Measurements from ENCODE around the gene ATP13A5.

GRCh38 chr3:193262707-193263106 lies 115.8 kb downstream of the ATP13A5 start:
- TF ChIP-seq TAF1 (IDR thresholded peaks at IDR 0.05; ENCODE audit: low read depth) (no peak), YY1 (IDR thresholded peaks at IDR 0.05; ENCODE audit: low read depth) (no peak), USF1 (IDR thresholded peaks at IDR 0.05) (no peak), MAX (IDR thresholded peaks at IDR 0.05) (no peak)

Measured in Ishikawa (cell line).